Measurements from ENCODE around the gene PCDH9.

The PCDH9 gene

DNA sequence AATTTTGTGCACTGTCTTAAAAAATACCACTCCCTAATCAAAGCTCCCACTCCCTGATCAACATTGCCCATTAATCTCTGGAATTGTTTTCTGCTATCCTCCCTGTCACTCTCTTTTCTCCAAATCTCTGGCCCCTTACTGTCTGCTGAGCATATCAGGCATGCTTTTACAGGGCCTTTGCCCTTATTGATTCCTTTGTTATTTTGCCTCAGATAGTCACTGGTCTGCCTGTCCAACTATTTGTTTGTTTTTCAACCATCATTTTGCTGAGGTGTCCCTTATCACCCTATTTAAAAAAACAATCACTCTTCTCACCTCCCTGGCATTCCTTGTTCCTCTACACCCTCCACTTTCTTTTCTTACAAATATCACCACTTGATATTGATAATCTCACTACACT lies 153.0 kb downstream of the PCDH9 start:
- no peak for DNase-seq

DNA sequence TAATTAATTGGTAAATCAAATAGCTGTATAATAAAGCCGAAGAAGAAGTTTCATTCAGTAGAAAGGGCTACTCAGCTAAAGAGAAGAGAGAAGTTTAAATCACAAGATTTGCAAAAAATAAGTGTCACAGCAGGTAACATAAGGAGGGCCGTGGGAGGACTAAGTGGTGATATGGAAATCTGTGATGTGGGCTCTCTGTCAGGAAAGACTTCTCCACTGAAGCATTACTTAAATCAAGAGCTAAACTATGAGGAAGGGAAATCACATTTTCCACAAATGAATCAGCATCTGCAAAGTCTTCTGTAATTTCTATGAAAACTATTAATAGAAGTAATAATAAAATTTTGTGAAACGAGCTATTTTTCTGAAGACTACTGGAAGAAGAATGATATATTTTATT lies 153.8 kb downstream of the PCDH9 start:
- no peak for DNase-seq

DNA sequence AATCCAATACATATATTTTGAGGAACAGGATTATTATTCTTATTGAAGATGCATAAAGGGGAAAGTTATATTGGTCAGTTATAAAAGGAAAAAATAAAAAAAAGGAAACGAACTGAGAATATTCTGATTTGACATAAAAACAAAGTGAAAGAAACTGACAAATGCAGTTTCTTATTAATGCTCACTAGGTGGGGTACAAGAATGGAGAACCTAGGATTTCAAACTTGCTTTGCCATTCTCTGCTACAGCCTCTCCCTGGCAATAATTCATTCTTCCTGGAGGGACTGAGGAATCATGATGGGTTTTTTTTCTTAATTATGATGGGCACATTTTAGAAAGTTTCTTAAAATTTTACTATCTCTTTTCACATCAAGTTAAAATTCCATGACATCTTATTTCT lies 154.9 kb downstream of the PCDH9 start:
- no peak for DNase-seq

DNA sequence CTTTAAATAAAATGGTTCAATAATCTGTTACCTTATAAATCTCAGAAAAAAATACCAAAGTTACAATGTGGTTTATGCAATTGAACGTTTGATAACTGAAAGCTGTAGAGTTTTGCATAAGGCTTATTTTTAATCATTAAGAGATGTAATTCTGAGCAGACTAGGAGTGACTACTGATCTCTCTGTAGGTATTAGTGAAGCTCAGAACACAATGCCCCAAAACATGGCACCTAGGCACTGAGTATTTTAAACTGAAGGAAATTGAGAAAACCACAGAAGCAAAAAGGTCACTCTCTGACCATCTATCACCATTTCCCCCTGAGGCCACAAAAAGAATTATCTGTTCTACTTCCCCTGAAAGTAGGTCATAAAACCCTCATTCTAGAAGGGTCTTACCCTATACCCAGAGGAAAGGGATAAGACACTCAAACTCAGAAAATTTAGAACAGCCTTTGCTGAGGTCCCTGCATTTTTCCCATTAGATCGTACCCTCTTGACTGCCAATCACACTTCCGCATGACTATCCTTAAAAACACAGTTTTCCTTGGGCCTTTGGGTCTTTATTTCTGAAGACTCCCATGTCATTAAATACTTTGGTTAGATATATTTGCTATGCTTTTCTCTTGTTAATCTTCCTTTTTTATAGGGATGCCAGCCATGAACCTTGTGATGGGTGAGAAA lies 158.1 kb downstream of the PCDH9 start:
- DNase-seq = no peak

GRCh38 chr13:67070306-67070705 lies 159.8 kb downstream of the PCDH9 start:
- DNase-seq = no peak

GRCh38 chr13:67069117-67069767 lies 160.9 kb downstream of the PCDH9 start:
- no peak for DNase-seq

DNA sequence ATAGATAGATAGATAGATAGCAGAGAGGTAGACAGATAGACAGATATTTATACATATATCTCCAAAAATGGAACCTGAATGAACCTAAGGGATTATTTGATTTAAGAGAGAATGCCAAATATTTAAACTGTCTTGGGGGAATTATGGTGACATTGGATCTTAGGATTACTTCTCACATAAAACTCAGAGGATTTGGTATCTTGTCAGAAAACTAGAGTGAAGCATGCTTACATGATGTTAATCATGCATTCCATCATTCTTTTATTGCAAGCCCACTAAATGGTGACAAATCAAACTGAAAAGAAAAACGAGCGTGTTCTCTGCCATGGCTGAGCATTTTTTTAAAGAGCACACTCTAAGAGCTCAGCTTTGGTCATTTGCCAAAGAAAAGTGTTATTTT lies 165.2 kb downstream of the PCDH9 start:
- DNase-seq = no peak

GRCh38 chr13:67063036-67063435 lies 167.1 kb downstream of the PCDH9 start:
- DNase-seq = no peak

- no peak for DNase-seq
Measured at GRCh38 chr13:67062160-67062559, 168.0 kb downstream of the PCDH9 start.

- no peak for DNase-seq
Measured at GRCh38 chr13:67061750-67062149, 168.4 kb downstream of the PCDH9 start.

GRCh38 chr13:67052550-67053490 lies 177.3 kb downstream of the PCDH9 start:
- no peak for DNase-seq

- DNase-seq = no peak
Measured at GRCh38 chr13:67049744-67050143, 180.4 kb downstream of the PCDH9 start.

GRCh38 chr13:67048821-67049150 lies 181.3 kb downstream of the PCDH9 start:
- DNase-seq = no peak

DNA sequence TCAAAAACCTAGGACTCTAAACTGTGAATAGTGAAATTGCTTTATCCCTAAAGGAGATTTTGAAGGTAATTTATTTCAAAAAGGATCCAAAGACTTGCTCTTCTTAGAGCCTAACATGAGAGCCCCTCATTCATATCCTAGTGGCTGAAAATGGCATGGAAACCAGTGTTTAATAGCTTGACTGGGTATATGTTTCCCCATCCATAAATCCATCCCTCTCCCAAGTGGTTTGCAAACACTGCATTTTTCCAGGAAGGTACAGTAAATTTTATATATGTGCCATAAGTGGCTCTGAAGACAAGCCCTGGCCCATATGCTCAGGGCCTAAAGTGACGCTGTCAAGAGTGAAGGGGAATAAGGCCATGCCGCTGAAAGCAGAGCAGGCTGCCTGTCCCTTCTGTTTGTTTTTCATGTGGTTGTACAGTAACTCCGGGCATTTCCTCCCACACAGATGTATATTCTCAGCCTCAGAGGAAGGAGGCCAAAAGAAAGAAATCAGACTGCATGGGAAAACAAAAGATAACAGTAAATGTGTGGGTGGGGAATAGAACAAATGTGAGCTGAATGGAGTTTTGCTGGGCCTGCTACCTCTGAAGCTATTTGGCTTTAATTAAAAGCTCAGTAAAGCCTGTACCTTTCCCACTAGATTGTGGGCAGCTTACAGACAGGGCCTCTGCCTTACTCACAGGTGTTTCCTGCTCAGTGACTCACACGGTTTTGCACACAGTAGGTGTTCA lies 181.9 kb downstream of the PCDH9 start:
- DNase-seq = no peak

DNA sequence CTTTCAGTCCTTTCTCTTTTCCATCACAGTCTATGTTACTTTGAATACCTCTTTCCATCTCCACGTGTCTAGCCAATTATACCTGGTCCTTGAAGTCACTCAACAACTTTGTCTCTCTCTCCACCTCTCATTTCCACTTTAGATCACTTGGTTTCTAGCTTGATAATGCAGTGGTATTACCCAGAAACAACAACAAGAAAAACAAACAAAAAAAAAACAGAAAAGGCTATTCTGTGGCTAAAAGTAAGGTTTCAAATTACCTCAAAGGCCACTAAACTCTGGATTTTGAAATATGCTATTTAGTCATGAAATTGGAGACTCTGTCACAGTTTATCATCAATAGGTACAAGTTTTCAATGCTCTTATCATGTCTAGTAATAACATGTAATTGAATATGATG lies 184.8 kb downstream of the PCDH9 start:
- no peak for DNase-seq

DNA sequence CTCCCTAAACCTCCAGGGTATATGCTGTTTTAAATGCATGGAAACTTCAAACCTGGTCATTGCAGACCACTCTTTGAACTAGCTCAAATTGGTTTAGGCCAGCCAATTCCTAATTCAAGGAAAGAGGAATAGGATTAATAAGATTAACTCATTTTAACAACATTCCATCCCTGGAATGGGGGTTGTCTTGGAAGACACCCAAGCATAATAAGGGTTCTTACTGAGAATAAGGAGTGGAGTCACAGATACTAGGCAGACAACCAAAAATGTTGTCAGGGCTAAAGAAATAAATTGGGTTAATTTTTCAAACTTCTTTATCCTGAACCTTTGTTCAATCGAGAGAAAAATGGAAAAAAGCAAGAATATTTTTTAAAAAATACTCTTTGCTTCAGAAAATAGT lies 186.2 kb downstream of the PCDH9 start:
- no peak for DNase-seq

DNA sequence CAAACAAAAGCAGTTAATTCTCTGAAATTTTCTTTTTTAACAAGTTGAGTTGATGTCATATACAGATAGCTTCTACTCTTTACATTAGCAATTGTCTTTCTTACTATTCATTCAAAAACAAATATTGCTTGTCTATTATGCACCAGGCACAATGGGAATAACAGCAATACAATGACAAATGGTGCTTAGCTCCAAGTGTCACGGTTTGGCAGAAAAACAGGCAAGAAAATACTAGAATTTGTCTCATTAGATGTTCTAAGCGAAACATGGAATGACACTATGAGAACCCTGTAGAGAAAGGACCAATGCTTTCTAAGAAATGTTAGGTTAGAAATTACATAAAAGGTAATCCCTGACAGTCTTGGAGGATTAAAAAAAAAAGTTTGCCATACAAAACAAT lies 187.6 kb downstream of the PCDH9 start:
- no peak for DNase-seq

- no peak for DNase-seq
Measured at GRCh38 chr13:67036699-67037457, 193.3 kb downstream of the PCDH9 start.

- no peak for DNase-seq
Measured at GRCh38 chr13:67033170-67033569, 197.0 kb downstream of the PCDH9 start.

GRCh38 chr13:67023130-67023876 lies 206.8 kb downstream of the PCDH9 start:
- no peak for DNase-seq

DNA sequence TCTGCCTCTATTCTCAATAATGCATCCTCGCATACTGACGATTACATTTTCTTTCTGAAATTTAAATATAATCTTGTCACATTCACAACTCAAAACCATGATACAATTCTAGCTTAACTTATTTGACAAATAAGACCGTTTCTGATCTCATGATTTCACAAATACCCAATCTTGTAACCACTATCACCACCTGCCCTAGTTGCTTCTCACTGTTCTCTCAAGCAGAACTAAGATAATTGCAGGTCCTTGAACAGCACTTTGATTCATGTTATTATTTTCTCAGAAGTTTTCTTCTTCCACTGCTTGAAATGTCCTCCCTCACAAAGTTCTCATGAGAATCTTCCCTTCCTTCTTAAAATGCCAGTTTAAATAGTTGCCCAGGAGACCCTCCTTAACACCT lies 211.4 kb downstream of the PCDH9 start:
- no peak for DNase-seq

DNA sequence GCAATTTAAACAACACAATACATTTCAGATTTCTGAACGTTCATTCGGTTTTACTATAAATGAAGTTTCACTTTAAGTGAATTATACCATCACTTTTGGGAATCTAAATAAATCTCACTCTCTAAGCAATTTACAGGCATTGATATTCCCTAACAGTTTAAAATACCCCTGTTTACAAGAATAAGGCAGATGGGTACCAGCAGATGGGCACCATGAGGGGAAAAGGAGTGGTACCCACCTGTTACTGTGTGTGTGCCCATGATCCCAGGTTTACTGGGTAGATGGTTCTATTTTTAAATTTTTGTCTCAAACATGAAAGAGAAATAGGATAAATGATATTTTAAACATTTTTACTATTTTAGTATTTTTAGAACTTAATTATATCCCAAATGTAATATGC lies 212.9 kb downstream of the PCDH9 start:
- DNase-seq = no peak
